OCI-M1 (cell line): Measurements from ENCODE around the gene SLC8A1.

Experiments used
- DNase-seq: peaks from one replicate; lab custom pipeline; 2025; lab: John Stamatoyannopoulos, UW

The SLC8A1 gene

GRCh38 chr2:40451918-40452605 lies at the start of gene SLC8A1:
Gene SLC8A1 (minus strand): TSS chr2:40452090.
- no peak for DNase-seq

GRCh38 chr2:40499437-40499836 lies 47.5 kb upstream of the SLC8A1 start:
- no peak for DNase-seq

GRCh38 chr2:40497251-40497859 lies 45.5 kb upstream of the SLC8A1 start:
- DNase-seq, result no peak

- no peak for DNase-seq
Measured at GRCh38 chr2:40489678-40489960, 37.7 kb upstream of the SLC8A1 start.

GRCh38 chr2:40488927-40489677 lies 37.2 kb upstream of the SLC8A1 start:
- peak; percentile 90 for DNase-seq

GRCh38 chr2:40488101-40488601 lies 36.3 kb upstream of the SLC8A1 start:
- peak; percentile 80 for DNase-seq

- DNase-seq, result peak; percentile 64
Measured at GRCh38 chr2:40487602-40488001, 35.7 kb upstream of the SLC8A1 start.

GRCh38 chr2:40485854-40486253 lies 34.0 kb upstream of the SLC8A1 start:
- DNase-seq, result peak; percentile 14

GRCh38 chr2:40485318-40485717 lies 33.4 kb upstream of the SLC8A1 start:
- no peak for DNase-seq

GRCh38 chr2:40483549-40484243 lies 31.8 kb upstream of the SLC8A1 start:
- DNase-seq, result no peak

- DNase-seq, result no peak
Measured at GRCh38 chr2:40480596-40480995, 28.7 kb upstream of the SLC8A1 start.

- peak; percentile 18 for DNase-seq
Measured at GRCh38 chr2:40480073-40480472, 28.2 kb upstream of the SLC8A1 start.

- no peak for DNase-seq
Measured at GRCh38 chr2:40477361-40477760, 25.5 kb upstream of the SLC8A1 start.

GRCh38 chr2:40476436-40476835 lies 24.5 kb upstream of the SLC8A1 start:
- no peak for DNase-seq

GRCh38 chr2:40474306-40474705 lies 22.4 kb upstream of the SLC8A1 start:
- peak; percentile 31 for DNase-seq

- no peak for DNase-seq
Measured at GRCh38 chr2:40471866-40472265, 20.0 kb upstream of the SLC8A1 start.

GRCh38 chr2:40470822-40471813 lies 19.2 kb upstream of the SLC8A1 start:
- no peak for DNase-seq

- no peak for DNase-seq
Measured at GRCh38 chr2:40466935-40467572, 15.2 kb upstream of the SLC8A1 start.

GRCh38 chr2:40466332-40466906 lies 14.5 kb upstream of the SLC8A1 start:
- no peak for DNase-seq

- no peak for DNase-seq
Measured at GRCh38 chr2:40463112-40463511, 11.2 kb upstream of the SLC8A1 start.
